AG09319 (cell line): ENCODE measurements around the gene CACNA2D4.

Experiments used
- DNase-seq: peaks from one replicate; pipeline ENCODE4 v3.0.0-alpha.2; 2010; ENCODE audit warnings: low read depth; ENCODE audit errors: extremely low read depth
- CTCF ChIP-seq: IDR thresholded peaks from 2 replicates; pipeline ENCODE4 v1.5.1; 2011; ENCODE audit warnings: low read depth, mild to moderate bottlenecking, inconsistent platforms, low read length, moderate library complexity

Gene CACNA2D4

GRCh38 chr12:1878214-1878613 lies 40.2 kb downstream of the CACNA2D4 start:
- no peak for DNase-seq
- TF ChIP-seq CTCF, result no peak

- DNase-seq, result no peak
- TF ChIP-seq CTCF, result no peak
These were observed 41.1 kb downstream of the CACNA2D4 start for GRCh38 chr12:1877169-1877878.

- no peak for DNase-seq
- no peak for TF ChIP-seq CTCF
These were observed 42.4 kb downstream of the CACNA2D4 start for GRCh38 chr12:1876086-1876485.

GRCh38 chr12:1875608-1876007 lies 42.8 kb downstream of the CACNA2D4 start:
- DNase-seq, result no peak
- TF ChIP-seq CTCF, result no peak

- no peak for TF ChIP-seq CTCF
- no peak for DNase-seq
These were observed 44.6 kb downstream of the CACNA2D4 start for GRCh38 chr12:1873531-1874510.

- no peak for DNase-seq
- TF ChIP-seq CTCF, result no peak
These were observed 46.0 kb downstream of the CACNA2D4 start for GRCh38 chr12:1872448-1872847.

GRCh38 chr12:1872001-1872400 lies 46.5 kb downstream of the CACNA2D4 start:
- DNase-seq, result no peak
- no peak for TF ChIP-seq CTCF
